NCI-H1092 (cell line): Measurements from ENCODE around the gene DENND4A.
A peak's percentile ranks its signal among the peaks of the same experiment; 100 is the strongest.

Experiments
- DNase-seq: peaks from one replicate; lab custom pipeline; 2025; lab: John Stamatoyannopoulos, UW

Gene DENND4A

DNA sequence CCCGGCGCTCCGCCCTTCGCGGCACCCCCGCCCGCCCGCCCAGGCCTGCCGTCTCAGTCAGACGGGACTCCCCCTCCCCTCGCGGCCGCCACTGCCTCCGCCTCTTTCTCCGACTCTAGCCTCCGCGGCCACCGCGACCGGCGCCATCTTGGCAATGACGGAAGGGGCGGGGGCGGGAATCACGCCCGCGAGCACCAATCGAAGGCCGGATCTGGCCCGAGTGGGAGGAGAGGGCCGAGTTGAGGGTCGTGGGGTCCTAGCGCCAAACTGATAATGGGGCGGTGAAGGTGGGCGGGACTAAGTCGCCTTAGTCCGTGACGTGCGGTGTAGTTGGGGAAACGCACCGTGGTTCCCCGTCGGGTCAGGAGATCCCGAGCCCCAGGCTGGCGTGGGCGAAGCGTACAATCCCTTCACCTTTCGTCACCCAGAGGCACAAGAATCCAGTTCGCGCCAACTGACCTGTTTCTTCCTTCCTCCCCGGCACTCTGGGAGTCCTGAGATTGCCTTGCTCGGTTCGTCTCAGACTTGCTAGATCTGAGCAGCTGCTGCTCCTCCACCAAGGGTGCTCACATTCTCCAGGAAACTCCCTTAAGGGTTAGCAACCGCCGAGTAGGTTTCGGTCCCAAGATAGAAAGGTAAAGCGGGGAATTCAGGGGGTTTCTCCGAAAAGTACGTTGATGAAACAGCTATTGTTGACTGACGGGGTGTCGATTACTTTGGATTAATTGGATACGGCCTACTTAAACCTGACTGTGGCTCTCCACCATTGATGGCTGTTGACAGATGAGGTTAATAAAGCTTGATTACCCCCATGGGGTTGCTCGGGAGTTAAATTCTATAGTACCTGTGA, at the start of gene DENND4A:
DENND4A (minus strand) TSS at position 156 of the 850 bp plus-strand sequence. CDS start 35,843 bp downstream, outside the sequence.
- peak; percentile 95 for DNase-seq

DNA sequence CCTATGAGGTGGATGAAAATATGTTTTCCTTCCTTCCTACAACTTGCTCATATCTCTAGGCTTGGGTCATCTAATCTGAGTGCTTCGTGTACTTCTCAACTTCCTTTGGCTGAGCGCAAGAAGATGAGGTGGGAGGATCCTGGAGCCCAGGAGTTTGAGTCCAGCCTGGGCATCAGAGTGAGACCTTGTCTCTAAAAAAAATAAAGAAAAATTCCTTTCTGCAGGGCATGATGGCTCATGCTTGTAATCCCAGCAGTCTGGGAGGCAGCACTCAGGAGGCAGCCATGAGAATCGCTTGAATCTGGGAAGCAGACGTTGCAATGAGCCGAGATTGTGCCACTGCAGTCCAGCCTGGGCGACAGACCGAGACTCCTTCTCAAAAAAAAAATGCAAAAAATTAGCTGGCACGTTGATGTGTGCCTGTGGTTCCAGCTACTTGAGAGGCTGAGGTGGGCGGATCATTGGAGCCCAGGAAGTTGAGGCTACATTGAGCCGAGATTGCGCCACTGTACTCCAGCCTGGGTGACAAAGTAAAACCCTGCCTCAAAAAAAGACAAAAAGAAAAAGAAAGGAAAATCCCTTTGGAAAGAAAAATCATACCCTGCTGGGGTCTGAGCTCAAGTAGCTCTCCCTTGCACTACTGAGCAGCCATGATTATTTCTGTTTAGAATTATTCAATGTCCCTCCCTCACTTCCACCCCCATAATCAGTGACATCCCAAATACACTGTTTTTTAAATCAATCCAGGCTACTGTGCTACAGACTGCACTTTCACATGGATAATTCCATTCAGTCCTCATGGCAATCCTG, 49.2 kb upstream of the DENND4A start:
- DNase-seq = no peak

GRCh38 chr15:65839985-65840384, 47.9 kb upstream of the DENND4A start:
- no peak for DNase-seq

GRCh38 chr15:65839354-65839901, 47.3 kb upstream of the DENND4A start:
- DNase-seq = no peak

DNA sequence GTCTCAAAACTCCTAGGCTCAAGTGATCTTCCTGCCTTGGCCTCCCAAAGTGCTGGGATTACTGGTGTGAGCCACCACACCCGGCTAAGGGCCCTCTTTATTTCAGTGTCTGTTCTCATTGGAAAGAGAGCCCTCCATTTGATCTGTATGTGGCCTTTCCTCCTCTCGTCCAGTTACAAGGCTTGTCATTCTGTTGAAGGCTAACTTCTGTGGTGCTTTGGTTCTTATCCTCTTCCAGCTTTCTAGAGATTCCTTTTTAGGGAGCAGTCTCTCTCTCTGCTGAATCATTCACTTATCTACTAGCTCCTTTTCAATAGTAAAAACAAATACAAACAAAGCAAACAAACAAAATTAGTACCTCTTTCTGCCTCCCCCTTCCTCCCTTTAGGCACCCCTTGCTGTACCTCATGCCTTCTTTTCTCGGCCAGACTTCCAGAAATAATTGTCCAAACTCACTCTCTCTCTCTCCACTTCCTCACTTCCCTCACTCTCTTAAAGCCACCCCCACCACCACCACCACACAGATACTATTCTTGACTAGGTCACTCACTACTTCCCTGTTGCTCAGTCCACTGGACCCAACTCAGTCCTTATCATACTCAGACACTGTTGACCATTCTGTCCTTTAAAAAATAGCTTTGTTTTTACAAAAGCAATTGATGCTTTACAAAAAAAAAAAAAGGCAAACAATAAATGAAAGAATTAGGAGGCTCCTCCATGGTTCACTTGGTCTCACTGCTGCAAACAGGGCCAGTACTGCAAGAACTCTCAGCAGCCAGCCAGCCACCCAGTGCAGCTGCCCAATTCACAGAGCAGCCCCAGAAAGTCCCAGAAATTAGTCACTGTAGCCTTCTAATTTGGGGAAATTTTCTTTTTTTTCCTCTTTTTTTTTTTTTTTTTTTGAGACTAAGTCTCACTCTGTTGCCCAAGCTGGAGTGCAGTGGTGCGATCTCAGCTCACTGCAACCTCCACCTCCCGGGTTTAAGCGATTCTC, 45.5 kb upstream of the DENND4A start:
- no peak for DNase-seq

DNA sequence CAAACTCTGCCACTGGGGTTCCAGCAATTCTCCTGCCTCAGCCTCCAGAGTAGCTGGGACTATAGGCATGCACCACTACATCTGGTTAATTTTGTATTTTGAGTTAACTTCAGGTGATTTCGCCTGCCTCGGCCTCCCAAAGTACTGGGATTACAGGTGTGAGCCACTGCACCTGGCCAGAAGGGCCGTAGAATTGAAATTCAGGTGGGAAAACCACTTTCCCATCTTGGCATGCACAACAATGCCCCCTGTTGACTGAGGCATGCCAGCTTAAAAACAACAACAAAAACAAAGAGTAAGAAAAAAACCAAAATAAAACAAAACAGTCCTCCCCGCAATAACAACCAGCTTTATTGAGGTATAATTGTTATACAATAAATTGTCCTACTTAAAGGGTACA, 44.6 kb upstream of the DENND4A start:
- no peak for DNase-seq

GRCh38 chr15:65835447-65835846, 43.4 kb upstream of the DENND4A start:
- no peak for DNase-seq

- DNase-seq = no peak
These were observed 42.6 kb upstream of the DENND4A start for GRCh38 chr15:65834603-65835282.

GRCh38 chr15:65833501-65834205, 41.6 kb upstream of the DENND4A start:
- peak; percentile 64 for DNase-seq

DNA sequence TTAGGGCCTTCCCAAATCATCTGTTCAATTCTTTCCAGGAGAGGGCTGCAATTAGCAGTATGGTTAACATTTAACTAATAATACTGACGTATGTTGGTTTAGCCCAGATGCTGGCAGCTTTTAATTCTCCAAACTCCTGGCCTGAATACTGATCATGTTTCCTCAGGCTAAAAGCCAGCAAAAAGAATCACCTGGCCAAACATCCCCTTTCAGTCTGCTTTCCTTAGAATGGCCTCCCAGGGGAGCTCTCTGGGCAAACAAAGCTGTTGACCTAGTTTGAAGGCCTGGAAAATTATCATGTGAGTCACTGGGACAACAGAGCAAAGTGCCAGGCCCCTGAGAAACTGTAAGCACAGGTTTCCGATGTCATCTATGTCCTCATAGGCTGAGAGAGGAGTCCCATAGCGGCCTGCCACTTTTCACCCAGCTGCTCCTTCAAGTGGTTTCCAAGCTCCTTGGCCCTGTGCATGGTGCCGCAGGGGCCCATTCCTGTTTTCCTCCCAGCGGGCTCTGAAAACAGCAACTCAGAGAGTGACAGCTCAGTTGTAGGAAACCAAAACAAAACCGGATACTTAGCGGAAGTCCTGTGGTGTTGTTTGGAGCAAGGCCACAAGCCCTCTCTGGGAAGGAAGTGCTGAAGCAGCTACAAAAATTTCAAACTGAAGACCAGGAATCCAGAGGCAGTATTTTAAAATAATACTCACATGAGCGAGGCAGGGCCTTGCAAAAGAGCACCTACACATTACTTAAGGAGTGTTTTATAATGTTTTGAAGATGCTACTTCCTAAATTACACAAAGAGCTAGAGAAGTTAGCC, 40.7 kb upstream of the DENND4A start:
- DNase-seq = peak; percentile 96

- DNase-seq = no peak
These were observed 37.2 kb upstream of the DENND4A start for GRCh38 chr15:65829130-65829764.

- no peak for DNase-seq
These were observed 36.5 kb upstream of the DENND4A start for GRCh38 chr15:65828585-65828984.

- no peak for DNase-seq
These were observed 35.0 kb upstream of the DENND4A start for GRCh38 chr15:65827065-65827464.

GRCh38 chr15:65824941-65825544, 33.0 kb upstream of the DENND4A start:
- DNase-seq = no peak

GRCh38 chr15:65824031-65824743, 32.1 kb upstream of the DENND4A start:
- peak; percentile 60 for DNase-seq

DNA sequence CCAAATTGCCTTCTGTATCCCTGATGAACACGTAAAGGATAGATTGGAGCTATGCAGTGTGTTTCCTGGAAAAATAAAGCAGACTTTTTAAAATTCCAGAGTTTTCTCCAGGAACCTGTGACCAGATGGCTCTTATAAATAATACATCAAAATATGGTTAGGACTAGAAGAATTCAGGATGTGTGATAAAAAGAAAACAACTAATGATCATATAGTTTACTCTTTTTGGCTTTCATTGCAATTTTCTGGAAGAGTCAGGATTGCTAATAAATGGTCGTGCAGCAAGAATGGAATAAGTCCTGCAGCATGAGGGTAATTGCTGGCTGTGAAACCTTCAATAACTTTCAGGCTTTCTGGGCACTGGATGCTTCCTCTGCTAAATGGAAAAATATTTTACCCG, 30.2 kb upstream of the DENND4A start:
- no peak for DNase-seq

- no peak for DNase-seq
These were observed 29.0 kb upstream of the DENND4A start for GRCh38 chr15:65821070-65821469.

- DNase-seq = no peak
These were observed 27.5 kb upstream of the DENND4A start for GRCh38 chr15:65819563-65819960.
